Measurements from ENCODE around the gene PLD3. TPM values are rescaled to one million over a fixed set of nuclear protein-coding genes. Genes with fewer than 3 reads are reported as not detected.
A peak's percentile ranks its signal among the peaks of the same experiment; 100 is the strongest.

PLD3 gene
- total and polyA plus RNA-seq, 4 donors, result 205 to 407 (median 238) TPM

GRCh38 chr19:40337594-40337993 is 10.9 kb upstream of the PLD3 start:
- peaks cover 7 to 24% (median 18%) of the 10 kb centered on the region in 4 donors for H3K36me3 ChIP-seq (ENCODE audit: control insufficient read depth in 4 of 4, insufficient read depth in 4 of 4, low read length in 4 of 4)
- H3K27ac ChIP-seq (ENCODE audit: low read depth in 1 of 2, low read length in 1 of 2), result no peak overlapping the region
- no peak overlapping the region for H3K9ac ChIP-seq (ENCODE audit: insufficient read depth in 1 of 2, low read length in 2 of 2)
- ATAC-seq (ENCODE audit: insufficient read depth, low FRiP score), result no peak
- H3K4me1 ChIP-seq (ENCODE audit: control insufficient read depth in 5 of 5, insufficient read depth in 5 of 5, low read length in 5 of 5), result peaks cover 0 to 7% (median 0%) of the 10 kb centered on the region in 5 donors
- TF ChIP-seq, protein P1, sequence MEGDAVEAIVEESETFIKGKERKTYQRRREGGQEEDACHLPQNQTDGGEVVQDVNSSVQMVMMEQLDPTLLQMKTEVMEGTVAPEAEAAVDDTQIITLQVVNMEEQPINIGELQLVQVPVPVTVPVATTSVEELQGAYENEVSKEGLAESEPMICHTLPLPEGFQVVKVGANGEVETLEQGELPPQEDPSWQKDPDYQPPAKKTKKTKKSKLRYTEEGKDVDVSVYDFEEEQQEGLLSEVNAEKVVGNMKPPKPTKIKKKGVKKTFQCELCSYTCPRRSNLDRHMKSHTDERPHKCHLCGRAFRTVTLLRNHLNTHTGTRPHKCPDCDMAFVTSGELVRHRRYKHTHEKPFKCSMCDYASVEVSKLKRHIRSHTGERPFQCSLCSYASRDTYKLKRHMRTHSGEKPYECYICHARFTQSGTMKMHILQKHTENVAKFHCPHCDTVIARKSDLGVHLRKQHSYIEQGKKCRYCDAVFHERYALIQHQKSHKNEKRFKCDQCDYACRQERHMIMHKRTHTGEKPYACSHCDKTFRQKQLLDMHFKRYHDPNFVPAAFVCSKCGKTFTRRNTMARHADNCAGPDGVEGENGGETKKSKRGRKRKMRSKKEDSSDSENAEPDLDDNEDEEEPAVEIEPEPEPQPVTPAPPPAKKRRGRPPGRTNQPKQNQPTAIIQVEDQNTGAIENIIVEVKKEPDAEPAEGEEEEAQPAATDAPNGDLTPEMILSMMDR (IDR thresholded peaks at IDR 0.05; ENCODE audit: control extremely low read depth, extremely low read depth), result no peak
- DNase-seq, result no peak
- H3K27me3 ChIP-seq (ENCODE audit: control insufficient read depth in 3 of 3, insufficient read depth in 3 of 3, low read length in 2 of 3), result no peaks in the 10 kb centered on the region
- H3K4me3 ChIP-seq, result no peak overlapping the region
- H3K9me3 ChIP-seq (ENCODE audit: control insufficient read depth in 4 of 4, insufficient read depth in 3 of 4, low read length in 3 of 4), result no peaks in the 10 kb centered on the region
- WGBS, 2 donors, result 95 to 96% methylated on average over 5 of the region's 5 CpGs

GRCh38 chr19:40339018-40339728 is 9.3 kb upstream of the PLD3 start:
- no peak for DNase-seq
- no peak overlapping the region for H3K4me3 ChIP-seq
- H3K9me3 ChIP-seq (ENCODE audit: control insufficient read depth in 4 of 4, insufficient read depth in 3 of 4, low read length in 3 of 4), result no peaks in the 10 kb centered on the region
- TF ChIP-seq, protein P1 (IDR thresholded peaks at IDR 0.05; ENCODE audit: control extremely low read depth, extremely low read depth), result no peak
- H3K4me1 ChIP-seq (ENCODE audit: control insufficient read depth in 5 of 5, insufficient read depth in 5 of 5, low read length in 5 of 5), result peaks cover 0 to 7% (median 0%) of the 10 kb centered on the region in 5 donors
- H3K36me3 ChIP-seq (ENCODE audit: control insufficient read depth in 4 of 4, insufficient read depth in 4 of 4, low read length in 4 of 4), result peaks cover 0 to 19% (median 13%) of the 10 kb centered on the region in 4 donors
- ATAC-seq (ENCODE audit: insufficient read depth, low FRiP score), result no peak
- 85 to 88% methylated on average over 4 of the region's 4 CpGs for WGBS, 2 donors
- no peak overlapping the region for H3K9ac ChIP-seq (ENCODE audit: insufficient read depth in 1 of 2, low read length in 2 of 2)
- no peaks in the 10 kb centered on the region for H3K27me3 ChIP-seq (ENCODE audit: control insufficient read depth in 3 of 3, insufficient read depth in 3 of 3, low read length in 2 of 3)
- H3K27ac ChIP-seq (ENCODE audit: low read depth in 1 of 2, low read length in 1 of 2), result no peak overlapping the region

DNA sequence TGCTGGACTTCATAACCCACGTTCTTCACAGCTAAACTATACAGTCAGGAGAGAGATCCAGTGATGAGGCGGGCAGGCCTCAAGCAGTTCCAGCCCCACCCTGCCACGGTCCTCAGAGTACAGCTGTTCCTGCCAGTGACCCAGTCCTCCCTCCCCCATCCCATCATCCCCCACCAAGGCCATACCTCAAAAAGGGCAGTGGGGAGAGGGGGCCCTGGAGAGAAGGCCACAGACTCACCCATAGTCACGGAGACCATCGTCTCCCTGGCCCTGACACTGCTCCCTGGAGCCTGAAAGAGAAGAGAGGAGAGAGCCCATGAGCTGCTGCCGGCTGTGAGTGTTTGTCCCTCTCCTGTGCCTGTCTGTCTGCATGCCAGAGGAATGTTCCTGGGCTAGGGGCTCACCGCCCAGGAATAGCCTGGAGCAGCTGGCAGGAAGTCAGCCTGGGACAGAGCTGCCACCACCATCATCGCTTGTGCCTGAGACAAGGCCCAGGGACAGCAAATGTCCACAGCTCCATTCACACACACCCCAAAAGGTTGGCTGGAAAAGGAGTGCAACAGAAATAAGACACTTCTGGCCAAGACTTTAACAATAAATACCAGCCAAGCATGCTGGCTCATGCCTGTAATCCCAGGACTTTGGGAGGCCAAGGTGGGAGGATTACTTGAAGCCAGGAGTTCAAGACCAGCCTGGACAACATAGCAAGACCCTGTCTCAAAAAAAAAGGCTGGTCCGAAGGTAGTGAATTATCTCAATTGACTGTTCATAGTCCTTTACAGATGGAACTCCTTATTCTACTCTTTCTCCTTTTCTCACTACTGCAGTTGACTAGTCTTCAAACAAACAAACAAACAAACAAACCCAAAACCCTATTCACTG is 6.7 kb upstream of the PLD3 start:
- no peaks in the 10 kb centered on the region for H3K27me3 ChIP-seq (ENCODE audit: control insufficient read depth in 3 of 3, insufficient read depth in 3 of 3, low read length in 2 of 3)
- H3K4me3 ChIP-seq, result no peak overlapping the region
- ATAC-seq (ENCODE audit: insufficient read depth, low FRiP score) (no peak), DNase-seq (peak in 1 of 3 donors; percentile 4)
- H3K4me1 ChIP-seq (ENCODE audit: control insufficient read depth in 5 of 5, insufficient read depth in 5 of 5, low read length in 5 of 5), result peaks cover 0 to 6% (median 2%) of the 10 kb centered on the region in 5 donors
- H3K36me3 ChIP-seq (ENCODE audit: control insufficient read depth in 4 of 4, insufficient read depth in 4 of 4, low read length in 4 of 4), result peaks cover 0 to 10% (median 7%) of the 10 kb centered on the region in 4 donors
- peak overlapping the region; percentile 34 to 88 for H3K27ac ChIP-seq (ENCODE audit: low read depth in 1 of 2, low read length in 1 of 2)
- 72 to 74% methylated on average over 9 of the region's 9 CpGs for WGBS, 2 donors
- TF ChIP-seq, protein P1 (IDR thresholded peaks at IDR 0.05; ENCODE audit: control extremely low read depth, extremely low read depth), result no peak
- H3K9me3 ChIP-seq (ENCODE audit: control insufficient read depth in 4 of 4, insufficient read depth in 3 of 4, low read length in 3 of 4), result no peaks in the 10 kb centered on the region
- no peak overlapping the region for H3K9ac ChIP-seq (ENCODE audit: insufficient read depth in 1 of 2, low read length in 2 of 2)
